PC-3 (cell line): ENCODE data around the gene MBOAT7. TPM values are rescaled to one million over a fixed set of nuclear protein-coding genes. Genes with fewer than 3 reads are reported as not detected.

Experiments used
- ATAC-seq: fragments of 200-7000 bp; cut with Tn5 transposase; 2 replicates; pipeline ENCODE4 v1.9.1; 2020; ENCODE audit warnings: mild to moderate bottlenecking, moderate library complexity
- BruUV-seq: library from RNA; stranded (reverse); fragments of 400-500 nt; replicated peaks from 2 replicates; lab custom pipeline; 2021; lab: Mats Ljungman, UMichigan
- CTCF ChIA-PET: fragments of 300-600 bp; sonication (Branson Sonifier 250); formaldehyde crosslinking; loops from one replicate; lab custom pipeline; 2022; ENCODE audit warnings: antibody characterized with exemption; lab: Charles Lee
- POLR2A ChIA-PET: fragments of 300-600 bp; sonication (Branson Sonifier 250); formaldehyde crosslinking; loops from one replicate; lab custom pipeline; 2022; ENCODE audit warnings: antibody characterized with exemption; ENCODE audit not compliant: unreplicated experiment; lab: Charles Lee
- DNase-seq: peaks from one replicate; pipeline ENCODE4 v3.0.0-alpha.2; 2015
- H2AFZ ChIP-seq: fragments of 300-600 bp; sonication (generic); 2 replicates; pipeline ENCODE4 v1.6.0; 2016; ENCODE audit warnings: antibody characterized with exemption, low read length
- H3F3A ChIP-seq: fragments of 300-600 bp; sonication (generic); one replicate; pipeline ENCODE4 v1.6.0; 2017; ENCODE audit warnings: antibody characterized with exemption, low read length, control low read depth, mild to moderate bottlenecking; ENCODE audit not compliant: unreplicated experiment
- H3K27ac ChIP-seq: fragments of 300-600 bp; sonication (generic); 2 replicates; pipeline ENCODE4 v1.5.1; 2016; ENCODE audit warnings: mild to moderate bottlenecking, low read length
- H3K27me3 ChIP-seq: fragments of 300-600 bp; sonication (generic); 2 replicates; pipeline ENCODE4 v1.6.1; 2016; ENCODE audit warnings: low read length, mixed read lengths
- H3K36me3 ChIP-seq: fragments of 300-600 bp; sonication (generic); 2 replicates; pipeline ENCODE4 v1.6.1; 2016; ENCODE audit warnings: low read depth, mixed run types, low read length, mixed read lengths
- H3K4me1 ChIP-seq: fragments of 300-600 bp; sonication (generic); 2 replicates; pipeline ENCODE4 v1.5.1; 2016; ENCODE audit warnings: low read length; ENCODE audit not compliant: insufficient read depth
- H3K4me2 ChIP-seq: fragments of 300-600 bp; sonication (generic); 2 replicates; pipeline ENCODE4 v1.6.0; 2016; ENCODE audit warnings: low read length
- H3K4me3 ChIP-seq: fragments of 300-600 bp; sonication (generic); 2 replicates; pipeline ENCODE4 v1.5.1; 2016; ENCODE audit warnings: mild to moderate bottlenecking, low read length, mixed read lengths
- H3K79me2 ChIP-seq: fragments of 300-600 bp; sonication (generic); 2 replicates; pipeline ENCODE4 v1.6.1; 2017; ENCODE audit warnings: low read length, mixed read lengths
- H3K9ac ChIP-seq: fragments of 300-600 bp; sonication (generic); 2 replicates; pipeline ENCODE4 v1.6.0; 2016; ENCODE audit warnings: mild to moderate bottlenecking, low read length
- H3K9me2 ChIP-seq: fragments of 300-600 bp; sonication (generic); replicated peaks from 2 replicates; pipeline ENCODE4 v1.6.1; 2016; ENCODE audit warnings: mixed run types, low read length, mixed read lengths
- H3K9me3 ChIP-seq: fragments of 300-600 bp; sonication (generic); 2 replicates; pipeline ENCODE4 v1.6.1; 2016; ENCODE audit warnings: low read length, mixed read lengths
- H4K20me1 ChIP-seq: fragments of 300-600 bp; sonication (generic); 2 replicates; pipeline ENCODE4 v1.6.1; 2016; ENCODE audit warnings: low read length, mixed read lengths
- EZH2 ChIP-seq: fragments of 300-600 bp; sonication (generic); IDR thresholded peaks from one replicate; pipeline ENCODE4 v1.6.1; 2017; ENCODE audit warnings: antibody characterized with exemption, mild to moderate bottlenecking, low read length; ENCODE audit not compliant: unreplicated experiment
- EZH2phosphoT487 ChIP-seq: fragments of 300-600 bp; sonication (generic); IDR thresholded peaks from 2 replicates; pipeline ENCODE4 v1.6.1; 2018; ENCODE audit warnings: mild to moderate bottlenecking, antibody characterized with exemption, low read length, borderline replicate concordance
- intact Hi-C: fragments of 100-400 bp; cut with micrococcal nuclease; formaldehyde crosslinking; loops from 2 replicates; pipeline ENCODE4 v1.9.0; 2023
- total RNA-seq: library from RNA; depleted of rRNA; stranded (reverse); fragments of >200 nt; gene quantifications from 2 replicates; pipeline ENCODE4 v1.2.3, GENCODE V29; 2014
- TF ChIP-seq, protein P1 (sequence below): fragments of 300-600 bp; sonication (generic); conservative IDR thresholded peaks from 2 replicates; pipeline ENCODE4 v1.5.1; 2017; ENCODE audit warnings: antibody characterized with exemption, low read depth, mild to moderate bottlenecking, low read length

Gene MBOAT7
- total RNA-seq, 1 experiment from 2014 or later: 231 TPM

DNA sequence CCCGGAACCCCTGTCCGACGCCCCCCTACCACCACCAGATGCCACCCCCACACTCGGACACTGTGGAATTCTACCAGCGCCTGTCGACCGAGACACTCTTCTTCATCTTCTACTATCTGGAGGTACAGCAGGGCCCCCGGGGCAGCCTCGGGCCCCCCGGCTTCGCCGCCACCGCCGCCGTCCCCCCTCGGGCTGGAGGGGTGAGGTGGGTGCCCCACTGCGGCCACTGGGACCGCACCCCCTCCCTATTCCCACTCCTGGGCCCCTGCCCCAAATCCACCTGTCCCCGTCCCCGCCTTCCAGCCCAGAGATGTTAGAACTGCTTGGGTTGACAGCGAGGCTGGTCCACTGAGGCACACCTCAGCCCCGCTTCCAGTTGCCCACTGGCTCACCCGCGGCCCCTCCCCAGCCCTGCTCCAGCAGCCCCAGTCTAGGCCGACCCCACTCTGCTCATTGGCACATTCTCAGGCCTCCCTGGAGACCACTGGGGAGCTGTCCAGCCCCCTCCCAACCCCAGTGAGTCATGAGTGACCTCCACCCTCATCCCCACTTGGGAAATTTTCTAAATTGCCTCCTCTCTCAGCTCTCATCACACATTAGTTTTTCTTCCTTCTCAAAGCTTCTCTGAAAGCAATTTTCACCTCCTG lies 36.4 kb downstream of the MBOAT7 start:
- Histone ChIP-seq H3K4me3 (no peak overlapping the region), H3K27me3 (no peaks in the 10 kb centered on the region), H3K9me3 (no peaks in the 10 kb centered on the region), H4K20me1 (no peaks in the 10 kb centered on the region), H3F3A (no peaks in the 10 kb centered on the region), H3K9ac (no peak overlapping the region), H3K27ac (no peak overlapping the region), H3K4me2 (no peak overlapping the region), H3K9me2 (no peaks in the 10 kb centered on the region), H3K36me3 (peaks cover 65% of the 10 kb centered on the region), H2AFZ (no peak overlapping the region), H3K4me1 (peaks cover under 1% of the 10 kb centered on the region; the same call in 1 of the 2 replicates), H3K79me2 (peaks cover 2% of the 10 kb centered on the region)
- intact Hi-C loops: no loop called here
- TF ChIP-seq, protein P1, sequence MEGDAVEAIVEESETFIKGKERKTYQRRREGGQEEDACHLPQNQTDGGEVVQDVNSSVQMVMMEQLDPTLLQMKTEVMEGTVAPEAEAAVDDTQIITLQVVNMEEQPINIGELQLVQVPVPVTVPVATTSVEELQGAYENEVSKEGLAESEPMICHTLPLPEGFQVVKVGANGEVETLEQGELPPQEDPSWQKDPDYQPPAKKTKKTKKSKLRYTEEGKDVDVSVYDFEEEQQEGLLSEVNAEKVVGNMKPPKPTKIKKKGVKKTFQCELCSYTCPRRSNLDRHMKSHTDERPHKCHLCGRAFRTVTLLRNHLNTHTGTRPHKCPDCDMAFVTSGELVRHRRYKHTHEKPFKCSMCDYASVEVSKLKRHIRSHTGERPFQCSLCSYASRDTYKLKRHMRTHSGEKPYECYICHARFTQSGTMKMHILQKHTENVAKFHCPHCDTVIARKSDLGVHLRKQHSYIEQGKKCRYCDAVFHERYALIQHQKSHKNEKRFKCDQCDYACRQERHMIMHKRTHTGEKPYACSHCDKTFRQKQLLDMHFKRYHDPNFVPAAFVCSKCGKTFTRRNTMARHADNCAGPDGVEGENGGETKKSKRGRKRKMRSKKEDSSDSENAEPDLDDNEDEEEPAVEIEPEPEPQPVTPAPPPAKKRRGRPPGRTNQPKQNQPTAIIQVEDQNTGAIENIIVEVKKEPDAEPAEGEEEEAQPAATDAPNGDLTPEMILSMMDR: no peak
- TF ChIP-seq EZH2: no peak
- TF ChIP-seq EZH2phosphoT487: no peak
- CTCF ChIA-PET: no interaction called here
- ATAC-seq: no peak
- POLR2A ChIA-PET: no interaction called here
- no peak for DNase-seq
- BruUV-seq: no TSS peak

DNA sequence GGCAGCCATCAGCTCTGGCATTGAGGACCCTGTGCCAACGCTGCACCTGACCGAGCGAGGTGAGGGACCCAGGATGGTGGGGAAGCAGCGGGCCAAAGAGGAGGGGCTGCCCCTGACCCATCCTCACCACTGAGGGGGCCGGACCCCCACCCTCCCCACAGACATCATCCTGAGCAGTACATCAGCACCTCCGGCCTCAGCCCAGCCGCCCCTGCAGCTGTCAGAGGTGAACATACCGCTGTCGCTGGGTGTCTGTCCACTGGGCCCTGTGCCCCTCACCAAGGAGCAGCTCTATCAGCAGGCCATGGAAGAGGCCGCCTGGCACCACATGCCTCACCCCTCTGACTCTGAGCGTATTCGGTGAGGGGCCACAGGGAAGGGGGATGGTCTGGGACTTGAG lies 37.1 kb downstream of the MBOAT7 start:
- no TSS peak for BruUV-seq
- ATAC-seq (no peak), DNase-seq (no peak)
- H3K27me3 ChIP-seq: no peaks in the 10 kb centered on the region
- no peak overlapping the region for H3K4me2 ChIP-seq
- H3F3A ChIP-seq: no peaks in the 10 kb centered on the region
- H3K79me2 ChIP-seq: no peaks in the 10 kb centered on the region
- H3K4me1 ChIP-seq: no peaks in the 10 kb centered on the region
- no peak overlapping the region for H2AFZ ChIP-seq
- no peaks in the 10 kb centered on the region for H3K9me2 ChIP-seq
- ChIA-PET CTCF (no interaction called here), POLR2A (no interaction called here)
- intact Hi-C loops: no loop called here
- no peak overlapping the region for H3K27ac ChIP-seq
- no peak overlapping the region for H3K4me3 ChIP-seq
- H3K9ac ChIP-seq: no peak overlapping the region
- no peaks in the 10 kb centered on the region for H3K9me3 ChIP-seq
- H3K36me3 ChIP-seq: peaks cover 71% of the 10 kb centered on the region
- no peaks in the 10 kb centered on the region for H4K20me1 ChIP-seq
- TF ChIP-seq EZH2: no peak
- TF ChIP-seq, protein P1: no peak
- TF ChIP-seq EZH2phosphoT487: no peak

DNA sequence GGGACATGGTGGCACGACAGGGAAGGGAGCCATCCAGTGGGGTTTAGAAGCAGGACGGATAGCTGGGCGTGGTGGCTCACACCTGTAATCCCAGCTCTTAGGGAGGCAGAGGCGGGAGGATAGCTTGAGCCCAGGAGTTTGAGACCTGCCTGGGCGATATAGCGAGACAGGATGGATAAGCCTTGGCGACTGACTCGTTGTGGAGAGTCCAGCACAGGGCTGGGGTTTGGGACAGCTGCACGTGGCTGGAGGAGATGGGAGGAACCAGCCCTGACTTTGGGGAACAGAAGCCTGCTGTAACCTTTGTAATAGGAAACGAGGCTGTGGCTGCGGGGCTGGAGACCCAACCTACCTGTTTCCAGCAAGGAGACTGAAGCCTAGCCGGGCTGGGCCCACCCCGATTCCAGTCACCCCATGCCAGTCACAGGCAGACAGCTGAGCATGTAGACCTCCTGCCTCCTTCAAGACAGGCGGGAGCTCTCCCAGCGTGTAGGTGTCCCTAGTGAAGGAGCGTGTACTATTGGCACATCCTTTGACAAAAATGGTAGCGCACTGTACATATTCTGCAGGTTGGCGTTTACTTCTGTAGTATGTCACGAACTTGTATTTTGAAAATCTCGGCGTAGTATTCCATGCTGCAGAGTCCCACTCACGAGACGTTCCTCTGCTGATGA lies 37.9 kb downstream of the MBOAT7 start:
- Histone ChIP-seq H3K27me3 (no peaks in the 10 kb centered on the region), H3K4me3 (no peak overlapping the region), H3K27ac (no peak overlapping the region), H2AFZ (no peak overlapping the region), H3K9me3 (no peaks in the 10 kb centered on the region), H3K79me2 (no peaks in the 10 kb centered on the region), H3K36me3 (peaks cover 74% of the 10 kb centered on the region), H3K9ac (no peak overlapping the region), H3K4me2 (no peak overlapping the region), H4K20me1 (no peaks in the 10 kb centered on the region), H3K9me2 (no peaks in the 10 kb centered on the region), H3F3A (no peaks in the 10 kb centered on the region), H3K4me1 (no peaks in the 10 kb centered on the region)
- ChIA-PET POLR2A (no interaction called here), CTCF (no interaction called here)
- TF ChIP-seq, protein P1: no peak
- TF ChIP-seq EZH2phosphoT487: no peak
- ATAC-seq (no peak), DNase-seq (no peak)
- BruUV-seq: no TSS peak
- intact Hi-C loops: no loop called here
